Omental fat pad (tissue), 4 donors: ENCODE measurements around the gene DTX4. TPM values are rescaled to one million over a fixed set of nuclear protein-coding genes. Genes with fewer than 3 reads are reported as not detected.
A peak's percentile ranks its signal among the peaks of the same experiment; 100 is the strongest.

Experiments
- ATAC-seq: fragments of 150-250 bp; one replicate; pipeline ENCODE4 v1.9.1; 2016; ENCODE audit warnings: mild to moderate bottlenecking, moderate library complexity; ENCODE audit not compliant: low FRiP score
- DNase-seq: peaks from one replicate; pipeline ENCODE4 v3.0.0-alpha.2; 2019; ENCODE audit warnings: low spot score
- total RNA-seq, 4 donors: library from RNA; depleted of rRNA; stranded (reverse); fragments of >200 nt; gene quantifications; one replicate each; pipeline ENCODE4 v1.1.0, GENCODE V29; 2016
- TF ChIP-seq, protein P1 (sequence below), 3 donors: fragments of 450-650 bp; IDR thresholded peaks; one replicate each; pipeline ENCODE4 v1.5.1; 2016 to 2017; ENCODE audit warnings: antibody characterized with exemption in 3 of 3, mild to moderate bottlenecking in 3 of 3, moderate library complexity in 2 of 3

The DTX4 gene
- total RNA-seq, 4 donors from 2014 or later, result 12.0 to 75.6 (median 24.2) TPM

DNA sequence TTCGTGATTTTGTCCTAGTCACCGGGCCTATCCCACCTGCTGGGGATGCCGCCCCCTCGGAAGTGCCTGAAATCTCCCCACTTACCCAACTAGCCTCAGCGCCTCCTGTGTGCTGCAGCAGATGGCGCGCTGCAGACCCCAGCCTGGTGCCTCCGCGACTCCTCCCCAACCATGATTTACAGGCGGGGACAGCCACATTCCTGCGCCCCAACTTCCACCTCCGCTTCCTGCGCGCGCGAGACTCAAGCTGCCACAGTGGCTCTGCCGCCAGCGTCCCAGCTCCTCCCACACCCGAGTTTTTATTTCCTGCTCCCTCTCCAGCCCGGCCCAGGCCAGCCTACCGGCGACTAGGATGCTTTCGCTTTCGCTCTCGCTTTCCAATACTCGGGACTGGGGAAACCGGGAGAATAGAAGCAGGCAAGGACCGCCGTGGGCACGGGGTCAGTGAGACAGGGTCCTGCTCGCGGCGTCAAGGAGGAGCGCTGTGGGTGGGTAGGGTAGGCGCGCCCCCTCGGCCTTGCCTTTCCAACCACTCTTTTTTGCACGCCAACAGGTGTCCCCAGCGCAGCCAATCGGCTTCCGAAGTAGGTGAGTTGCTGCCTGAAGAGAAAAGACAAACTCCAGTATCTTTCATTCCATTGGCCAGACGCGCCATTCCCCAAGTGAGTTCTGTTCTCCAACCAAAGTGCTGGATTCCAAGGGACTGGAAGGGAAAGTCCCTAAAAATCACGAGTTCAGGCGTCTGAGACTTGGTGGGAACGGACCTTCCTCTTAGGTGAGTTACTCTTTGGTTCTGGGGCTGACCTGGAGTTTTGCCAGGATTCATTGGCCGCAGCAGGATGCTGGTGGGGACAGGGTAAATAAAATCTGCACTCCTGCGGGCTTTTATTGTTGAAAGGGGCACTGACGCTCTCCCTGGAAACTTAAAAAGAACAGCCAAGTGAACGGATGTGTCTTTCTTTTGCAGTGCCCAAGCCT, 29.1 kb upstream of the DTX4 start, which contains the start of gene FAM111A:
Gene FAM111A, plus strand, starts transcription at position 327 of the 978 bp plus-strand sequence. CDS start 6,017 bp downstream, outside the sequence.
- ATAC-seq (peak; percentile 86), DNase-seq (peak; percentile 46)
- TF ChIP-seq, protein P1, sequence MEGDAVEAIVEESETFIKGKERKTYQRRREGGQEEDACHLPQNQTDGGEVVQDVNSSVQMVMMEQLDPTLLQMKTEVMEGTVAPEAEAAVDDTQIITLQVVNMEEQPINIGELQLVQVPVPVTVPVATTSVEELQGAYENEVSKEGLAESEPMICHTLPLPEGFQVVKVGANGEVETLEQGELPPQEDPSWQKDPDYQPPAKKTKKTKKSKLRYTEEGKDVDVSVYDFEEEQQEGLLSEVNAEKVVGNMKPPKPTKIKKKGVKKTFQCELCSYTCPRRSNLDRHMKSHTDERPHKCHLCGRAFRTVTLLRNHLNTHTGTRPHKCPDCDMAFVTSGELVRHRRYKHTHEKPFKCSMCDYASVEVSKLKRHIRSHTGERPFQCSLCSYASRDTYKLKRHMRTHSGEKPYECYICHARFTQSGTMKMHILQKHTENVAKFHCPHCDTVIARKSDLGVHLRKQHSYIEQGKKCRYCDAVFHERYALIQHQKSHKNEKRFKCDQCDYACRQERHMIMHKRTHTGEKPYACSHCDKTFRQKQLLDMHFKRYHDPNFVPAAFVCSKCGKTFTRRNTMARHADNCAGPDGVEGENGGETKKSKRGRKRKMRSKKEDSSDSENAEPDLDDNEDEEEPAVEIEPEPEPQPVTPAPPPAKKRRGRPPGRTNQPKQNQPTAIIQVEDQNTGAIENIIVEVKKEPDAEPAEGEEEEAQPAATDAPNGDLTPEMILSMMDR (IDR thresholded peaks at IDR 0.05), result no peak

DNA sequence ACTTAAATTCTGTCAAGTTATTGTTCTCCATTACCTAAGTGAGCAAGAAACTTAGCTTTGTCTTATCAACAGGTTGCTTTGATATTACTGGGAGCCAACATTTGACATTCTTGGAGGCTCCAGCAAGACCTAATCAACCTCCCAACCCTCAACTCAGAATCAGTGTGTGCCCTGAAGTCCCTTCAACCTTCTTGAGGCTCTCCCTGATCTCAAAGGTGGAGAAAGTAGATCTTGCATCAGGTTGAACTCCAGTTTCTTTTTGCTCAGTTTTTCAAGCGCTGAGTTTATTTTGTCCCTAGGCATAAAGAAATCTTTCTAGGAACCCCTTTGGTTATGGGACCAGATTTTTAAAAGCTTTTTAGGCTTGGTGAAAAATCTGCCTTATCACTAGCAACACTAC, 27.8 kb upstream of the DTX4 start:
- TF ChIP-seq, protein P1 (IDR thresholded peaks at IDR 0.05), result no peak
- no peak for DNase-seq
- no peak for ATAC-seq

DNA sequence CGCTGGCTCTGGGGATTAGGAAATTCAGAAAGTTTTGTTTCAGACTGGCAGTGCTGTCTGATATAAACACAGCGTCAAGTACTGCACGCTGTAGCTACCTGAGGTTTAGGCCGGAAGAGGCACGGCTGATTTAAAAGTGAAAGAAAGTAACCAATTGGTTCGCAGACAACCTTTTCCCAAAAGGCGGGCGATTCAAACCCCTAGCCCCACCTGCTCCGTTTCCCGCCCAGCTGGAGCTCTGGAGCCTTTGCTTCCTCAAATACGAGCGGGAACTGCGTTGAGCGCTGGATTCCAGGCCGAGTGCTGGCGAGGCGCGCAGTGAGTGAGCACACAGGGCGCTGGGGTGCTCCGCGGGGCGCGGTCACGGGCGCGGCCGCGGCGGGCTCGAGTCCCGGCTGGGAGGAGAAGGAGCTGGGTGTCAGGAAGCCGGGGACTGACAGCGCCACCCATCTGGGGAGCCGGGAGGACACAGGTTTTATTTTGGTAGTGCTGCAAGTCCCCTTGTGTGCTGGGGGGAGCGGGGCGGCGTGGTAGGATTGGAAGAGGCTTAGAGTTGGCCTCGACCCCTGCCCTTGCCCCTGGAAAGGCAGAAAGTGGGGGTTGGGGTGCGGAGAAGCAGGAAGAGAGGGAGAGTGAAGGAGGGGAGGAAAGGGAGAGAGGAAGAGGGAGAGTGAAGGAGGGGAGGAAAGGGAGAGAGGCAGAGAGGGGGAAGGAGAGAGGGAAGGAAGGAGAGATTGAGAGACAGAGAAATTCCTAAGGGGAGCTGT, 27.2 kb upstream of the DTX4 start:
- TF ChIP-seq, protein P1 (IDR thresholded peaks at IDR 0.05), result no peak
- DNase-seq, result peak; percentile 27
- peak; percentile 68 for ATAC-seq

DNA sequence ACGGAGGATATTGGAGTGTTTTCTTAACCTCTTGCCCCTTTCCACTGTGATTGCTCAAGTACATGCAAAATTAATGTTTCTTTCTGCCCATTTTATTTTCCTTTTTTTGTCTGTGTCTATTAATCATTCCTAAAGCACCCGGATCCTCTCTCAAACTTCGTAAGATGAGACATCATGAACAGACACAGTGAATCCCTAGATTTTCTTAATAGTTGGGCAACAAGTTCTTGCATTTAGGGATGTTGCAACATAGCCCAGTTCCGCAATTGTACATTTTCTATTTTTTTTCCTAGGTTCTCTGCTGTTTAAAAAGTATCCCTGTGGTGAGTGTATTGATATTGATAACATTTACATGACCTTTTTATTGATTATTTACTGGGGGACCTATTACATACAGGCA, 26.4 kb upstream of the DTX4 start:
- TF ChIP-seq, protein P1 (IDR thresholded peaks at IDR 0.05), result no peak
- DNase-seq, result no peak

DNA sequence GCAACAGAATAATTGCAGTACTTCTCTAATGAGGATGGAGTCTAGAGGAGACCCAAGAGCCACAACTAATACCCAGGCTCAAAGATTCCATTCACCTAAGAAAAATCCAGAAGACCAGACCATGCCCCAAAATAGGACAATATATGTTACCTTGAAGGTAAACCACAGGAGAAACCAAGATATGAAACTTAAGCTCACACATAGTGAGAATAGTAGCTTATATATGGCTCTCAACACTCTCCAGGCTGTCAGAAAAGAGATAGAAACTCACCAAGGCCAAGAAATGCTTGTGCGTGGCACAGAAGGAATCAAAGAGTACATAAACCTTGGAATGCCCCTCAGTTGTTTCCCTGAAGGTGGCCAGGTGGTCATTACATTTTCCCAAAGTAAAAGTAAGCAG, 20.2 kb upstream of the DTX4 start:
- TF ChIP-seq, protein P1 (IDR thresholded peaks at IDR 0.05), result no peak
- DNase-seq, result no peak
- no peak for ATAC-seq

More for the DNA sequence above, 26.4 kb upstream of the DTX4 start:
- ATAC-seq, result peak; percentile 29

DNA sequence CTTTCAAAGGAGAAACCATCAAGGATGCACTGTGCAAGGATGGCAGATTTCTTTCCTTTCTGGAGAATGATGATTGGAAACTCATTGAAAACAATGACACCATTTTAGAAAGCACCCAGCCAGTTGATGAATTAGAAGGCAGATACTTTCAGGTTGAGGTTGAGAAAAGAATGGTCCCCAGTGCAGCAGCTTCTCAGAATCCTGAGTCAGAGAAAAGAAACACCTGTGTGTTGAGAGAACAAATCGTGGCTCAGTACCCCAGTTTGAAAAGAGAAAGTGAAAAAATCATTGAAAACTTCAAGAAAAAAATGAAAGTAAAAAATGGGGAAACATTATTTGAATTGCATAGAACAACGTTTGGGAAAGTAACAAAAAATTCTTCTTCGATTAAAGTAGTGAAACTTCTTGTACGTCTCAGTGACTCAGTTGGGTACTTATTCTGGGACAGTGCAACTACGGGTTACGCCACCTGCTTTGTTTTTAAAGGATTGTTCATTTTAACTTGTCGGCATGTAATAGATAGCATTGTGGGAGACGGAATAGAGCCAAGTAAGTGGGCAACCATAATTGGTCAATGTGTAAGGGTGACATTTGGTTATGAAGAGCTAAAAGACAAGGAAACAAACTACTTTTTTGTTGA, 19.5 kb upstream of the DTX4 start:
- DNase-seq (no peak), ATAC-seq (no peak)
- TF ChIP-seq, protein P1 (IDR thresholded peaks at IDR 0.05), result no peak
